HuH-7 (cell line): ENCODE data around the gene KRT2.

Source experiments
- DNase-seq: peaks from one replicate; pipeline ENCODE4 v3.0.0; 2011; ENCODE audit warnings: low spot score

Gene KRT2

DNA sequence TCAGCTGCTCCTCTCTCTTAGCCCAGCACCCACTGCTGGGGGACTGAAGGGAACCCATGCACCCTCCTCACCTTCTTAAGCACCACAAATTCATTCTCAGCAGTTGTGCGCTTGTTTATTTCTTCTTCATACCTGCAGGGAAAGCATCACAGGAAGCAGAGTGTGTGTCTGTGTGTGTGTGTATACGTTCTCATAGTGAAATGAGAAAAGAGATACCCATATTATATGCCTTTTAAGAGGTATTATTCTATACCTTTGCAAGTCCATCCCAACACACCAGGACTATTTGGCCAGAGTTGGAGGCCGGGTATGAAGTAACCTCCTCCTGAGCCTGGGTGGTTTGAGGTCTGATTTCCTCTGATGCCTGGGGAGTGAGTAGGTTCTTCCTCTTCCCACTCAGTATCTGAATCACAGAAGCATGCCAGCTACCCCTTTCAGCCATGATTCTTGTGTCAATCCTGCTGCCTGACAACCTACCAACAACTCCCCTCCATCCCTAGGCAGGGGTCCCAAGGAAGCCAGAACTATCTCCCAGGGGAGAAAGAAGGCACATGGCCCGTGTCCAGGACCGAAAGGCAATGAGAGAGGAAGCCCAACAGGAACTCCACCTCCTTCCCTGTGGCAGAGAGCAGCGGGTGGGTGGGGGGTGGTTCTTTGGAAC, 36.7 kb downstream of the KRT2 start:
- no peak for DNase-seq

DNA sequence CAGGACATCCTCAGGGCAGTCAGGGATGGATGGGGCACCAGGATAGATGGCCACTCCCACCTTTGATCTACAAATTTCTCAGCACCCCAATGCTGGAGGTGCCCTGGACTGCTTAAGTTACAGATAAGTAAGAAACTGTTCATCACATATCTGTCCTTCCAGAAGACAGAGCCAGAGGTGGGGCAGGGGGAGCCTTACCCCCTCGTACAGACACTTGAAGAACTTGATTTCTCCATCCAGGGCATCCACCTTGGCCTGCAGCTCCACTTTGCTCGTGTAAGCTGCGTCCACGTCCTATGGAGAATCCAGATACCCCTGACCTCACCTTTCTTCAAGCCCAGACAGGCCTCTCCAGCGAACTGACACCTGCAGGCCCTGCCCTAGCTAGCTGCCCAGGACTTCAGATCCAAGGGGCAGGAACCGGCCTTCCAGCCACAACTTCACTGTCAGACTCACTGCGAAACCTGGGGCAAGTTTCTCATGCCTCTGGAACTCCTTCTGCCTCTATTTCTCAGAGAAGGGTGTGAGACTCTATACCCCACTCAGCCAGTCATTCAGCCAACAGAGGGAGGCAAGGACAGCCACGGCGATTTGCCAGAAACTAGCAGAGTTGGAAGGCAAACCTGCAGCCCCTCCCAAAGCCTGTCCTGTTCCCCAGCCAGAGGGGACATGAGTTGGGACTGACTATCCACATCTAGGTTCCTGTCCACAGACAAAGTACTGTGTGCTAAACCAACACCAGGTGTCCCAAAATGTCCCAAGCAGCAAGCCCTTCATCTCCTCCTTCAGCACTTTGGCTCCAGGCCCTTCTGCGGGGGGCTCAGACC, 37.4 kb downstream of the KRT2 start:
- no peak for DNase-seq

DNA sequence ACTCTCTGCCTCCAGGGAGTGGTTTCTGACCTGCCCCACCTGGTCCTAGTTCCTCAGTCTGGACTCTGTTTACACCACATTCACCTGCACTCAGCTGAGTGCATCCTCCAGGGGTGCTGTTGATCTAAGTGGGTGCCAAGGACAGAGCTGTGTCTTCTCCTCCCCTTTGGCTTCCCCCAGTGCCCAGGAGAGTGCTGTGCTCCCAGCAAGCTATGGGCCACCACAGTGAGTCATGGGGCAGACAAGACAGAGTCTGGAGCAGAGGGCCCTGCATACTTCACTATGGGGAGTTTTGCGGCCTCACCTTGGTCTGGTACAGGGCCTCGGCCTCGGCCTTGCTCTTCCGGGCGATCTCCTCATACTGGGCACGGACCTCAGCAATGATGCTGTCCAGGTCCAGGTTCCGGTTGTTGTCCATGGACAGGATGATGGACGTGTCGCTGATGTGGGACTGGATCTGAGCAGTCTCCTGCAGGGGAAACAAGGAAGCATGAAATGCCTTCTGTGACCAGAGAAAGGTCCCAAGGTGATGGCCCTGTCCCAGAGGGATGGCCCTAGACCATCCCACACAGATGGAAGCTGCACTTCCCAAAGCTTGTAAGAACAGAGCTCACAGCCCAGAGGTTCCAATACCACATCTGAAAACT, 38.5 kb downstream of the KRT2 start:
- DNase-seq: no peak

DNA sequence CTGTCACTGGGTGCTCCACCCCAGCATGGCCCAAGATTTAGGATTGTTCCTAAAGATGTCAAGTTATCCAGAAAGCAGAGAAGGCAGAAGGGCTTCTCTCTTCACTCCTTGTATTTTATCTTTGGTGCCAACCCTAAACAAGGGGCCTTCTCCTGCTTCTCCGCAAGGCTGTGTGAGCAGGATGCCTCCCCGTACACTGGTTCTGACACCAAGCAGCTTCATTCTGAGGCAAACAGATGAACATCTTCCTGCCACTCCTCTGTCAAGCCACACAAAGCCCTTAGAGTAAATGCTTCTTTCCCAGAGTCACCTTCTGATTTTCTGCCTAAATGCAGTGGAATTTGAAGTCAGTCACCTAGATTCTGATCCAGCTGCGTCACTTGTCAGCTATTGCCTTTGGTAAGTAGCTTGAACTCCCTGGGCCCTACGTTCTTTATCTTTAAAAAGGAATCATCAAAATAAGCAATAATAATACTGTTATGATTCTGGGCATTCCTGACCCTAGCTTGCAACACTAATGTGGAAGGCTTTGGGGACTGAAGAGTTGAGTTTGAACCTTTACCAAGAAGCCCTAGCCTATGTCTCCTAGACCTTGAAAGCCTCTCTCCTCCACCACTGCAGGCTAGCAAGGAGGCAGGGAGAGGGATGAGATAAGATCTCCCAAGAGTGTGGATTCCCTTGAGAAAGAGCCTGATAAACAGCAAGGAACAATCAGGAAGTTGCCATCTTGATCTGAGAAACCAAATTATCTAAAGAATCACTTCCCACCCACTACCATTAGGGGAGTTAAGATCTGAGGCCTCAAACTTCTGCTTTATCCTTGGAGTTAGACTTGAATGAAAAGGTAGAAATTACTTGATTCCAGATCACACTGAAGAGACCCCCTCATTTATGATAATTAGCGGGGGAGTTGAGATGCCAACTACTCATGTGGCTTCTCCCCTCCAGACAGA, 39.3 kb downstream of the KRT2 start:
- no peak for DNase-seq

DNA sequence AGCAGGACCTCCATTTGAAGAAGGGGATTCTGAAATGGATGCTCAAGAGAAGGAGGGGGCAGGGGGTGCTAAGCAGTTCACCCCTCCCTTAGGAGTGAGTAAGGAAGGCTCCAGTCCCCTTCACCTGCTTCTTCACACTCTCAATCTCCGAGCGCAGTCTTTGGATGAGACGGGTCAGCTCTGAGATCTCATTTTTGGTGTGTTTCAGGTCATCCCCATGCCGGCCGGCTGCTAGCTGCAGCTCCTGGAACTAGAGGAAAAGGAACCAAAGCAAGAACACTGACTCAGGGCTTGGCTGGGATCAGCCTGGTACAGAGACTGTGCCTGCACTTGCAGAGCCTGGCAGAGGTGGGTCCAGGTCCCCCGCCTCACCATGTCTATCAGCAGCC, 40.9 kb downstream of the KRT2 start:
- DNase-seq: no peak

DNA sequence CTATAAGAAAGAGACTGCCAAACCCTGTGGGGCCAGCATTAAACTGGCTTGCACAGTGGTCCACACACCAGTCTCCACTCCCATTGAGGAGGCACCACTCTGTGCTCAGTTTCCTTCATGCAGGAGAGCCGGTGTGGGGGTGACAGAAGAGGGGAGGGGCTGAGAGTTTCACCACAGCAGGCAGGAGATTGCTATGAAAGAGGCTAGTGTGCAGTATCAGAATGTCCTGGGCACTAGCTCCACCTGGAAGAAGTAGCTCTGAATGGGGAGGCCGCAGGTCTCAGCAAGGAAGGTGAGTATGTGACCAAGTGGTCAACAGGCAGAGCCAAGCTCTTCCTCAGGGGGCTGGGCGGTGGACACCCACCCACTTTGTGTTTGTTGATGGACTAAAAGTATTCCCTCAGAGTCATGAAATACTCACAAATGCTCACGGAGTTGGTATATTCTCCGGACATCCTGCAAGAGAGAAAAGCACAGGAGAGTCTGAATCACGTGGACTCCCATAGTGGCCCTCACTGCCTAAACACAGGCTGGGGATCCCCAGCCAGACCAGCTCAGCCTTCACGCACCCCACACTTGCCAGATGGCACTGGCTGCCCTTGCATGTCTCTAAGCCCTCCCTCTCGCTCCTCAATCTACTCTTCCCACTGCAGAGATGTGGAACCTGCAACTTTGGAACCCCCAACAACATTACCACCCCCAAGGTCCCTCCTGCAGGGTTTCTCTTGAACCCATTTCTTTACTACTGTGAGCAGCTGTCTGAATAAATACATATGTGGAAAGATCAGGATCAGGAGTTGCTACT, 43.0 kb downstream of the KRT2 start:
- DNase-seq: no peak

DNA sequence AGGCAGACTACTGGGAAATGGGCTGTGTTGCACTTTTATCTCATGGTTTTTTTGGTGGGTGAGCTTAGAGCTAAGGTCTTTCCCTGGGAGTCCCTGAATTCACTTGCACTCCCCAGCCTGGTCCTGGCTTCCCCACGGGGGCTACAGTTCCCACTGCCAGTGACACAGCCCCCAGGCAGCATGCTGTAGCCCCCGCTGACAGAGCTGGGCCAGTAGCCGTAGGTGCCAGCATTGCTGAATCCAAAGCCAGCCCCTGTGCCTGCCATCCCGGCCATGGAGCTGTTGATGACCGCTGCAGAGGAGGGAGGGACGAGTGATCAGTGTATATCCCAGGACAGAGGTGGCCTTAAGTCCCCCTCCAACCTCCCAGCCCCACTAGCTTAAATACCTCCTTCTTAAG, 43.9 kb downstream of the KRT2 start:
- DNase-seq: no peak

DNA sequence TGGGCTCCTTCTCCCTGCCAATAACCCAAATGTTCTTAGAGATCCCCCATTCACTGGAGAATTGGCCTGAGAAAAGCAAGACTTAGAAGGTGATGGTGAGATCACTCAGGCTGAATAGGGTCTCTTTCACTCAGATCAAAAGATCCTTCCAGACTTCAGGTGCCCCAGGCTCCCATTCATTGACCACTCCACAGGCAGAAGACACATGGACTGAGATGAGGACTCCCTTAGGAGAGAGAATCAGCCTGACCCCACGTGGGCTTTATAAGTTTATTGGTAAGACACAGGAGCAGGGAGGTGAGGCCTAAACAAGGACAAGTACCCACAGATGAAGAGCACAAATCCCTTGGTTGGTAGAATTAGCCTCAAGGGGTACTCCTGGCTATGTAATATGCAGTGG, 44.7 kb downstream of the KRT2 start:
- DNase-seq: no peak

DNA sequence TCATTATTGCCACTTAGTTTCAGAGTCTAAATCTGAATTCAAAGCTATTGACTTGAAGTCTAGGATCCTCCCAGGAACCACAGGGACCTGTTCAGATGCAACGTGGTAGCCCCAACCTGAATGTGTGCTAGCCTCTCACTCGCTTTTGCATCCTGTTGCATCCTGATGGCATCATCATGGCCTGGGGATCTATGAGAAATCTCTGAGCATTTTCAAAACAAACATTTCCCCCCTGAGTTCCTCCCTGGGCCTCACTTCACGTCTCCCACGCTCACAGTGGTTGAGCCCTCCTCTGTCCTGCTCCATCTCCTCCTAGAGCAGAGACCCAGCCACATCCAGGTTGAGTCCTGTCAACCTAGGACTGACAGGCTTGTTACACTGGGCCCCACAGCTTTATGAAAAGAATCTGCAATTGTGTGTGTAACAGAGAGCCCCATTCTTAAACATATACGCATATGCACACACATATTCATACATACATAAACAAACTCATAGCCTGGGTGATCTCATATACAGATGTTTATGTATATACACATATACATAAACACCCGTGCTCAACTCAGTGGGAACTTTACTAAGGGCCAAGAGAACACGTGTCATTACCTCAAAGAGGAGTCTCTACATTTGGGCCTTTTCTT, 45.3 kb downstream of the KRT2 start:
- no peak for DNase-seq

DNA sequence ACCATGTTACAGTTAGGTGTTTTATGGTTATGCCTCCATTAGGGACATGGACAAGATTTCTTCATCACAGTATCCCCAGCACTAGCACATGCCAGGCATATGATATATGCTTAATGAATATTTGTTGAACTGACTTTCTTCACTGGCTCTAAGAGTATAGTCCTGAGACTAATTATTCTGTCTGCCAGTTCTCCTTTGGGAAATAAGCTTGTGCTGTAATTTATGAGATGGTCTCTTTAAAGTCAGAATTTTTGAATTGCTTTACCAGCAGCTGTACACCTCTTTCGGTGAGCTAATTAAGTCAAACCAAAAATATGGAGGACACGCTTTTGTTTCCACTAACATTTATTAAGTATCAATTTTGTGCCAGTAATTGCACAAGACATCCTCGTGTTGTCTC, 45.9 kb downstream of the KRT2 start:
- DNase-seq: no peak

DNA sequence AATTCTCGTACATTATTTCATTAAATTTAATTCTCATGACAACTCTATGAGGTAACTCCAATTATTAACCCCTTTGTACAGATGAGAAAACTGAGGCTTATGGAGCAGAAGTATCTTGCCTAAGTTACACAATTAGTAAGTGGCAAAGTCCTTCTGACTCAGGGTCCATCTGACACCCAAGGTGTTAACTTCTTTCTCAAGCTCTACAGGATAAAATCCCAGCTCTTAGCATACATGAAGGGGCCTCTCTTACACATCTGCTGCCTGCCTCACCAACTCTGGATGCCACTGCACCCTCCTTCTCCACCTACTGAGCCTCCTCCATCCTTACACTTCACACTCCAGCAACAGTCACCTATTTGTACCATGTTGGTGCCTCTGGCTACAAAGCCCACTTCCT, 46.5 kb downstream of the KRT2 start:
- DNase-seq: no peak

DNA sequence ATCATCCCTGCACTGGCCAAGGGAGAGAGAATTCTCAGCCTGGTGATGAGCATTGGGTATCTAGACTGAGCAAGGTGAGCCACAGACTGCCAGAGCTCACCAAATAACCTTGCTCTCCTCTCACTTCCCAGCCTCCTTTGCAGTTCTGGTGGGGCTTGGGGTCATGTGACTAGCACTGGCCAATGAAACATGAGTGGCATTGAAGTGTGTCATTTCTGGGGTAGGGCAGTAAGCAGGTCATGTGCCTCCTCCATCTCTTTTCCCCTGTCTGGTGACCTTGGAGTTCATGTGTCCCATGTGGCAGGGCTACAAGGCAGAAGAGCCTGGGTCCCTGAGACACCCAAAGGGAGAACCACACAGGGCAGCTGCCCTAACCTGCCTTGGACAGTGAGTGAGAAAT, 47.2 kb downstream of the KRT2 start:
- DNase-seq: no peak

DNA sequence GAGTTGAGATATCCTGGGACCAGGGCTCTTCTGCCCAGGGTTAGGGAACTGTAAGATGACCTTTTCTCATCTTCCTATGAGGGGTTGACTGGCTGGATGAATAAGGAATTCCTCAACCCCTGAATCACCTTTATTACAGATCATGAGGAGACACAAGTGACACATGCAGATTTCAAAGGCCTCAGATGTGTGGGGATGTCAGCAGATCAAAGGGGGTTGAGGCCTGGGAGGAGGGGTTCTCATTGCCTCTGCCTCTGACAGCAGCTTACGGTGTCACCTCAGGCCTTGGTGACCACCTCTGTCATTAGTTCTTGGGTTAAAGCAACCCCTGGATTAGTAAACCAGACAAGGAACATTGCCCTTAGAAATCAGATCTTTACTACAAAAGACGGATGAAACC, 48.7 kb downstream of the KRT2 start:
- DNase-seq: no peak

DNA sequence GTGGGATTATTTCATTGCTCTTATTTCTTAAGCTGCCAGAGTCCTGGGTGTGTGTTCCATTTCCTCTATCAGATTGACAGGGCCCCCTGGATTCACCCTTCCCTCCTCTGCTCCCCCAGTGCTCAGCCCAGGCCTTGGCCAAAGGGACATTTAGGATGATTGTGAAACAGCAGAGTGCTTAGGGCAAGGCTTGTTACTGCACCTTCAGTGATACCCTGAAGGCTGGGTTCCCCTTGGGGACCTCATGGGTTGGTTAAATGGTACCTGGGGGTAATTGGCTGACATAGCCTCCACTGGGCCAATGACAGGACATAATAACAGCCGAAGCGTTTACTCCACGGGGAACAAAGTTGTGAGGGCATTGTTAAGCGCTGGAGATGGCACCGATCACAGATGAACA, 49.5 kb downstream of the KRT2 start:
- DNase-seq: no peak

DNA sequence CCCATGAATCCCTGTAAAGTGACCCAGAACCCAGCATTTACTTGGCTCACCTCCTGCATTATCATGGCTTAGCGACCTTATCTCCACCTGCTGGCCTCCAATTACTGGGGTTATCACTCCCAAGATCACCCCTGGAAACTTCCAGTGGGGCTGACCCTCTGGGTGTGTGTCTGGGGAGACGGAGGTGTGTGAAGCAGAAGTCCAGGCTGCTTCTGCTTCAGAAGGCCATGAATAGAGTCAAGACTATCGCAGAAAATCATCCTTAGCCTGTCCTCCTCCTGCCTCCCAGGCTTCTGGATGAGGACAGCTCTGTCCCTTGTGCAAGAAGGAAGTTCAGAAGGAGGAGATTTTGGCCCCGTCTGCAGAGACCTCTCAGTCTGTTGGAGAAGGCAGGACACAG, 50.3 kb downstream of the KRT2 start:
- DNase-seq: no peak

DNA sequence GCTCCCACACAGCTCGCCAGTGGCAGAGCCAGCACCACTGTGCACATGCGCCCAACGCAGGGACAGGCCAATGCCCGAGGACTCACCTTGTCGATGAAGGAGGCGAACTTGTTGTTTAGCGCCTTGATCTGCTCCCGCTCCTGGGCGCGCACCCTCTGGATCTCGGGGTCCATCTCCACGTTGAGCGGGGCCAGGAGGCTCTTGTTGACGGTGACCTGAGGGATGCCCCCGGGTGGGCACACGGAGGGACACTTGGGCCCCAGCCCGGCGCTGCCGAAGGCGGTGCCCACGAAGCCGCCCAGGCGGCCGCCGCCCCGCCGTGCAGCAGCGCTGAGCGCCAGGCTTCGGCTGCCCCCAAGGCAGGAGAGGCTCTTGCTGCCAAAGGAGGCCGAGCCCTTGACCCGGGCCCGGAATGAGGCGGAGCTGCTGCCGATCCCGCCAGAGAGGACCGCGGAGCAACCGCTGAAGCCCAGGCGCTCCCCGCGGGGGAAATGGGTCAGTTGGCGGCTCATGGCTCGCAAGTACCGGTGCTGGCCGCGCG, 51.0 kb downstream of the KRT2 start, which contains the start of gene KRT72:
KRT72 (minus strand) TSS at position 523 of the 541 bp plus-strand sequence; CDS start at position 512, 11 bp downstream.
- DNase-seq: no peak

DNA sequence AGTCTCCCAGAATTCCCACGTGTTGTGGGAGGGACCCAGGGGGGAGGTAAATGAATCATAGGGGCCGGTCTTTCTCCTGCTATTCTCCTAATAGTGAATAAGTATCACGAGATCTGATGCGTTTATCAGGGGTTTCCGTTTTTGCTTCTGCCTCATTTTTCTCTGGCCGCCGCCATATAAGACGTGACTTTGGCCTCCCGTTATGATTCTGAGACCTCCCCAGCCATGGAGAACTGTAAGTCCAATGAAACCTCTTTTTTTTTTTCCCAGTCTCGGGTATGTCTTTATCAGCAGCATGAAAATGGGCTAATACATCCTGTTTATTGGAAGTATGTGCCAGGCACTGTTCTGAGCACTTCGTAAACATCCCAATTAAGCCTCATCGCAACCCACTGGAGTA, 51.5 kb downstream of the KRT2 start:
- DNase-seq: no peak

DNA sequence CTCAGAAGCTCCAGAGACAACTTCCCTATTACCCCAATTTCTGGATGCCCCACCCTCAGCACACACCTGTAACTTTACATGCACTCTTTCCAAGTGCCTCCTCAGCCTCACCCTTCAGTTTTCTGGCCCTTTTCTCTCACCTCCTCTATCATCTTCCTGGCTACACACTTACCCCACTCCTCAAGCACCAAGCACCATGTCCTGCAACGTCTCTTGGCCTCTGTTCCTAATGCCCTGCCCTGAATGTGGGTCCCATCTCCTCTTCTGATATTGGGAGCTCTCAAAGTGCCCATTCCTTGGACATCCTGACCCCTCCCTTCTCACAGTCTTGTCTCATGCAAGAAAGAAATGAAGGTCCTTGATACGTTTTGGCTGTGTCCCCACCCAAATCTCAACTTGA, 51.9 kb downstream of the KRT2 start:
- DNase-seq: no peak

DNA sequence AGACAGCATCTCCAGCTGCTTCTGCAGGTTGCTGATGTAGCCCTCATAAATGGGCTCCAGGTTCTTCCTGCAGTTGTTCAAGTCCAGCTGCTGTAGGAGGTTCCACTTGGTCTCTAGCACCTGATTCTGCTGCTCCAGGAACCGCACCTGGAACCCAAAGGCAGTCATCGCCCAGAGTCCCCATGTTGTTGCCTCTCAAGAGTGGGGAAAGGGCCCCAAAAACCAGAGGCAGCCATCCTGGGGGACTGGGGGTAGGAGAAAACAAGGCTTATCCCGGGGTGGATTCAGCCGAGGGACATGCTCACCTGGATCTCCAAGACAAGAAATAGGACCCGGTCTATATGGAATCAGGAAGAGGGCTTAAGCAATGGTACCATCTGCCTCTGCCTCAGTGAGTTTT, 53.0 kb downstream of the KRT2 start:
- no peak for DNase-seq
